ENCODE measurements around the gene FAM111B. TPM values are rescaled to one million over a fixed set of nuclear protein-coding genes. Genes with fewer than 3 reads are reported as not detected.
"Not testable (repeated sequence)": the region's sequence is repeated elsewhere in the genome, so short reads cannot be mapped to it uniquely, and the experiment has no call there.

The FAM111B gene
- total RNA-seq, 1 experiment from 2014 or later: 49.3 TPM

DNA sequence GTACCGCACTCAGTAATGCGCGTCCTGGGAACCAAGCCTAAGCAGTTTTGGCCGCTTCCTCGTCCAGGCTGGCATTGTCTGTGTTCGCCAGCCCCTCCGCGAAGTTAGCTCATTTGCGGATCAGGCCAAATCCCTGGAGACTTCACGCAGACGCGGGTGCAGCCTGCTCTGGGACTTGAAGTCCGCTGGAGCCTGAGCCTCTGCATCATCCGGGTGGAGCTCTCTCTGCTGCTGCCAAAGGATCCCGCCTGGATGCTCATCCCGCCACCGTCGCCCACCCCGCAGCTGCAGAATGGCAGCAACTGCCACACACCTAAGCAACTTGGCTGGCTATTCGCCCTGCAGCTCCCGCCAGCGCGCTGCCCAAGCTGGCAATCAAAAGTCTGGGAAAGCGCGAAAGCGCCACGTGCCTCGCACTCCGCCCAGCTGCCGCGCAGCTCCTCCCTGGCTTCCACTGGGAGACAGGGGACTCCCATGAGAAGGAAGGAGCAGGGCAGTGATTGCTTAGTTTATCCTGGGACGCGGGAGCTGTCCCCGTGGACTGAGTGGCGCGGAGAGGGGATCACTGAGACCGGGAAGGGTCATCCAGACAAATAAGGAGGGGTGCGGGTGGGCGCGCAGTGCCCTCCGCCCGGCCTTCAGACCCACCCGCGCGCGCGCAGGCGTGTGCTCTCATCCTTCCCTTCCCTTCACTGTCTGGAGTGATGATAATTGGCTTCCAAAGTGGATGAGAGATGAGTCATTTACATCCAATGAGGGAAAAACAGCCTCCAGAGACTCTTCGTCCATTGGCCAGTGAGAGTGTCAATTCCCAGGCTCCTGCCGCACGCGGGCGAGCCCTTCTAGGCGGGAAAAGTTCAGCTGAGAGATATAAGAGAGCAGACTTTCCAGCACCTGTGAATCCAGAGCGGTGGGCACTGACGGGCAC is 44.2 kb upstream of the FAM111B start:
- no peak overlapping the region for H3K4me3 ChIP-seq (ENCODE audit: low read depth, low read length)
- POLR2A ChIA-PET: no interaction called here
- Mint-ChIP-seq H3K27ac (ENCODE audit: unreplicated experiment) (no peak overlapping the region), H3K9me3 (ENCODE audit: unreplicated experiment) (no peaks in the 10 kb centered on the region), H3K36me3 (ENCODE audit: insufficient read depth, unreplicated experiment) (no peaks in the 10 kb centered on the region), H3K4me1 (ENCODE audit: low read depth, unreplicated experiment) (peaks cover 5% of the 10 kb centered on the region), H3K4me3 (ENCODE audit: unreplicated experiment) (no peak overlapping the region), H3K27me3 (ENCODE audit: insufficient read depth, unreplicated experiment) (peaks cover 19% of the 10 kb centered on the region)
- TF ChIP-seq, protein P1, sequence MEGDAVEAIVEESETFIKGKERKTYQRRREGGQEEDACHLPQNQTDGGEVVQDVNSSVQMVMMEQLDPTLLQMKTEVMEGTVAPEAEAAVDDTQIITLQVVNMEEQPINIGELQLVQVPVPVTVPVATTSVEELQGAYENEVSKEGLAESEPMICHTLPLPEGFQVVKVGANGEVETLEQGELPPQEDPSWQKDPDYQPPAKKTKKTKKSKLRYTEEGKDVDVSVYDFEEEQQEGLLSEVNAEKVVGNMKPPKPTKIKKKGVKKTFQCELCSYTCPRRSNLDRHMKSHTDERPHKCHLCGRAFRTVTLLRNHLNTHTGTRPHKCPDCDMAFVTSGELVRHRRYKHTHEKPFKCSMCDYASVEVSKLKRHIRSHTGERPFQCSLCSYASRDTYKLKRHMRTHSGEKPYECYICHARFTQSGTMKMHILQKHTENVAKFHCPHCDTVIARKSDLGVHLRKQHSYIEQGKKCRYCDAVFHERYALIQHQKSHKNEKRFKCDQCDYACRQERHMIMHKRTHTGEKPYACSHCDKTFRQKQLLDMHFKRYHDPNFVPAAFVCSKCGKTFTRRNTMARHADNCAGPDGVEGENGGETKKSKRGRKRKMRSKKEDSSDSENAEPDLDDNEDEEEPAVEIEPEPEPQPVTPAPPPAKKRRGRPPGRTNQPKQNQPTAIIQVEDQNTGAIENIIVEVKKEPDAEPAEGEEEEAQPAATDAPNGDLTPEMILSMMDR (IDR thresholded peaks at IDR 0.05; ENCODE audit: insufficient read depth in 1 of 2, low read depth in 1 of 2, low read length in 1 of 2, severe bottlenecking in 1 of 2, unreplicated experiment in 1 of 2): no peak
- no TSS peak for BruUV-seq (replicated peaks)
- intact Hi-C loops (cut with micrococcal nuclease; ENCODE audit: unreplicated experiment): no loop called here
- CTCF ChIA-PET: interaction anchor here (1.4 kb wide), 1 partner anchor 95 kb away, joined by 3 read pairs; no protein-coding TSS in a partner anchor
- H3K4me1 ChIP-seq: no peaks in the 10 kb centered on the region
- no peaks in the 10 kb centered on the region for H3K36me3 ChIP-seq (ENCODE audit: control insufficient read depth, insufficient read depth, low read length)
- DNase-seq: no peak
- no peaks in the 10 kb centered on the region for H3K9me3 ChIP-seq
- no peaks in the 10 kb centered on the region for H3K27me3 ChIP-seq (replicated peaks; ENCODE audit: control insufficient read depth, insufficient read depth, low read length)

DNA sequence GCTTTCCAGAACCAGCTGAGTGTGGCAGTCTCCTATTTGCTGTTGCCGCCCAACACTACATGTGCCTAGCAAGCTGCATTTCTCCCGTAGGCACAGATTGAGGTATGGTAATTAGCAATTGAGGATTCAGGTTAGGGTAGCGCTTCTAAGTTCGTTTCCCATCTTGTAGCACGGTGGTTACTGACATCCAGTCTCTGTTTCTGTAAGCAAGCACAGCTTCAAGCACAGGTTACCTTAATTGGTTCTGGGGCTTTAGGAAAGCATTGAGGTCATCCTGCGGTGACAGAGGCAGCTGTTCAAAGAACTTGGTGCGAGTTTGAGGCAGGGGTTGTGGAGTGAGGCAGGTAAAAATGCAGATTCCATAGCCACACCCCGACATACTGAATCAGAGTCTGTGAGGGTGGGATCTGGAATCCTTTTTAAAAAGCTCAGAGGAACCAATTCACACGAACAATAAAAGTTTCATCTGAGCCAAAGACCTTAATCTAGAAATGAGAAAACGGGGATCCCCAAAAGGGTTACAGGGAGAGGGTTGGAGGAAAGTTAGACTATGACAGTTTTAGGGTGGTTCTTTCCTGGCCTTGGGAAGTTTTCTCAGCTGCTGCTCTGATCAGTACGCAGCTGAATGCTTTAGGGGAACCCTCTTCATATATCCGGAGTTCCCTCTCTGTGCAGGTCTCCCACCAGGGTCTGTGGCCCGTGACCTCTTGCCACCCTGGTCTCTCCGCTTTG is 42.9 kb upstream of the FAM111B start:
- CTCF ChIA-PET: interaction anchor here (1.4 kb wide), 1 partner anchor 94 kb away, joined by 3 read pairs; no protein-coding TSS in a partner anchor
- peaks cover 21% of the 10 kb centered on the region for H3K27me3 Mint-ChIP-seq (ENCODE audit: insufficient read depth, unreplicated experiment)

GRCh38 chr11:59069087-59069486 is 38.0 kb upstream of the FAM111B start:
- H3K36me3 ChIP-seq (ENCODE audit: control insufficient read depth, insufficient read depth, low read length): no peaks in the 10 kb centered on the region
- TF ChIP-seq, protein P1 (IDR thresholded peaks at IDR 0.05; ENCODE audit: insufficient read depth in 1 of 2, low read depth in 1 of 2, low read length in 1 of 2, severe bottlenecking in 1 of 2, unreplicated experiment in 1 of 2): no peak
- POLR2A ChIA-PET: no interaction called here
- H3K27me3 ChIP-seq (replicated peaks; ENCODE audit: control insufficient read depth, insufficient read depth, low read length): no peaks in the 10 kb centered on the region
- Mint-ChIP-seq H3K27ac (ENCODE audit: unreplicated experiment) (no peak overlapping the region), H3K27me3 (ENCODE audit: insufficient read depth, unreplicated experiment) (peaks cover 26% of the 10 kb centered on the region), H3K36me3 (ENCODE audit: insufficient read depth, unreplicated experiment) (no peaks in the 10 kb centered on the region), H3K4me3 (ENCODE audit: unreplicated experiment) (no peak overlapping the region), H3K4me1 (ENCODE audit: low read depth, unreplicated experiment) (no peaks in the 10 kb centered on the region), H3K9me3 (ENCODE audit: unreplicated experiment) (no peaks in the 10 kb centered on the region)
- H3K4me3 ChIP-seq (ENCODE audit: low read depth, low read length): no peak overlapping the region
- DNase-seq: no peak
- no TSS peak for BruUV-seq (replicated peaks)
- no peaks in the 10 kb centered on the region for H3K4me1 ChIP-seq
- H3K9me3 ChIP-seq: no peaks in the 10 kb centered on the region
- CTCF ChIA-PET: no interaction called here
- intact Hi-C loops (cut with micrococcal nuclease; ENCODE audit: unreplicated experiment): no loop called here

More for the DNA sequence above, 42.9 kb upstream of the FAM111B start:
- intact Hi-C loops (cut with micrococcal nuclease; ENCODE audit: unreplicated experiment); H3K9me3 Mint-ChIP-seq (ENCODE audit: unreplicated experiment); BruUV-seq (replicated peaks); H3K27ac Mint-ChIP-seq (ENCODE audit: unreplicated experiment); H3K9me3 ChIP-seq; H3K36me3 ChIP-seq (ENCODE audit: control insufficient read depth, insufficient read depth, low read length); H3K4me1 Mint-ChIP-seq (ENCODE audit: low read depth, unreplicated experiment); H3K4me3 Mint-ChIP-seq (ENCODE audit: unreplicated experiment); H3K27me3 ChIP-seq (replicated peaks; ENCODE audit: control insufficient read depth, insufficient read depth, low read length); H3K4me1 ChIP-seq; H3K4me3 ChIP-seq (ENCODE audit: low read depth, low read length); H3K36me3 Mint-ChIP-seq (ENCODE audit: insufficient read depth, unreplicated experiment); POLR2A ChIA-PET; DNase-seq: not testable (repeated sequence)

Measured in Caco-2 (cell line).